Amygdala (tissue), 56 donors: ENCODE results near the gene FBXO34.
"Not testable (repeated sequence)": the region's sequence is repeated elsewhere in the genome, so short reads cannot be mapped to it uniquely, and the experiment has no call there.

Experiments used
- DNase-seq, 56 donors: peaks; one replicate each; lab custom pipeline; 2025; lab: John Stamatoyannopoulos, UW

Gene FBXO34

DNA sequence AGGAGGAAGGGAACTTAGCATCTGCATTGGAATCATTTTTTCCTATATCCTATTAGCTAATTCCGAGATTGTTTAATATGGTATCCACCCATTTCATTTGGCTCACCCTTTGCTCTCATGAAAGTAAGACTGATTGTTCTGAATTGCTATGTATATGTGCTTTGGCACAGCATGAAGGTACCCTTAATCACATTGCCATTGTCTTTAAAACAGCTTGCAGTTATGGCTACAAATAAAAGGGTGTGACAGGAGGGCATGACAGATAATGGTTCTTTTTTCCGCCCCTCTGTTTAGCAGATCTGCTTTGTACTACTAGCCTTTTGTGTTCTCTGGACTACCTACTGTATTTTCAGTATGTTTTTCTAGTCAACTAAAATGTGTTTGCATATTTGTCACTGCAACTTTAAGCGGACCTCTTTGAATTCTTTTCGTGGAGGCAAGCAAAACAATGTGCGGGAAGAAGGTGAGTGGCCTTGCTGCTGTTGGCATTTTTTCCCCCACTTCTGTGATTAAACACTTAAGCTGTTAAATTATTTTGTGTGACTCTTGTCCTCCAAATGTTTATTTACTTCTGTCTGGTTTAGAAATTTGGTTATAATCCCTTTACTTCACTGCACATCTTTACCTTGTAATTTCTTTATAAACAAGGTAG, 35.8 kb downstream of the FBXO34 start:
- no peak for DNase-seq

GRCh38 chr14:55309154-55309553, 37.9 kb downstream of the FBXO34 start:
- no peak for DNase-seq

GRCh38 chr14:55309761-55310365, 38.6 kb downstream of the FBXO34 start:
- DNase-seq = no peak

- DNase-seq = not testable (repeated sequence)
Observed at GRCh38 chr14:55312379-55313030, 41.3 kb downstream of the FBXO34 start.

DNA sequence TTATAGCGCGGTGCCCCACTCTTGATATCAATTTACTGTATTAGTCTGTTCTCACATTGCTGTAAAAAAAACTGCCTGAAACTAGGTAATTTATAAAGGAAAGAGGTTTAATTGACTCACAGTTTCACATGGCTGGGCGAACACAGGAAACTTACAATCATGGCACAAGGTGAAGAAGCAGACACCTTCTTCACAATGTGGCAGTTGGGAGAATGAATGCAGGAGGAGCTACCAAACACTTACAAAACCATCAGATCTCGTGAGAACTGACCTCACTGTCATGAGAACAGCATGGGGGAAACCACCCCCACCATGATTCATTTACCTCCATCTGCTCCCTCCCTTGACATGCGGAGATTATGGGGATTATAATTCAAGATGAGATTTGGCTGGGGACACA, 42.3 kb downstream of the FBXO34 start:
- DNase-seq = no peak

- no peak for DNase-seq
Observed at GRCh38 chr14:55314449-55314848, 43.2 kb downstream of the FBXO34 start.

DNA sequence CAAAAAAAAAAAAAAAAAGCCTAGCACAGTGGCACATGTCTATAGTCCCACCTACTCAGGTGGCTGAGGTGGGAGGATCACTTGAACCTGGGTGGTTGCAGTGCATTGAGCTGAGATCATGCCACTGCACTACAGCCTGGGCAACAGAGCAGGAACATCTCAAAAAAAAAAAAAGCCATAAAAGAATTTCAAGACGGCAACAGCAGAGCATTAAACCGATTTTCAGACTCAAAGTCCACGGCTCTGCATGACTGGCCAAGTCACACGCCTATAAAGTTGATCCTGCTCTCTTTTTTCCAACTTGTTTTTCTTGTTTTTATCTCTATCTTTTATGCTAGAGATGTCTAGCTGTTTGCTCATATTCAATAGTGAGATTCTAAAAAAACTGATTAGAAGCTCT, 45.3 kb downstream of the FBXO34 start:
- DNase-seq = no peak

- DNase-seq = no peak
Observed at GRCh38 chr14:55317542-55318306, 46.5 kb downstream of the FBXO34 start.

- no peak for DNase-seq
Observed at GRCh38 chr14:55318694-55319093, 47.5 kb downstream of the FBXO34 start.

- no peak for DNase-seq
Observed at GRCh38 chr14:55323910-55324309, 52.7 kb downstream of the FBXO34 start.

DNA sequence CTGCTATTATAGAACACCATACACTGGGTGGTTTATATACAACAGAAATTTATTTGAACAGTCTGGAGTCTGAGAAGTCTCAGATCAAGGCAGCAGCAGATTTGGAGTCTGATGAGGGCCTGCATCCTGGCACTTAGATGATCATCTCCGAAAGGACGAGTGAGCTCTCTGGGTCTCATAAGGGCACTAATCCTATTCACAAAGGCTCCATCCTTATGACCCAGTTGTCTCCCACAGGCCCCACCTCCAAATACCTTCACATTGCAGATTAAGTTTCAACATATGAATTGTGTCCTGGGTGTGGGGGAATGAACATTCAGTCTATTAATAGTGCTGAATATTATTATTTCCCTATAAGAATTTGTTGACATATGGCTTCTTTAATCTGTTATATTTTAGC, 53.6 kb downstream of the FBXO34 start:
- DNase-seq = no peak

- DNase-seq = no peak
Observed at GRCh38 chr14:55327179-55327578, 56.0 kb downstream of the FBXO34 start.

- DNase-seq = no peak
Observed at GRCh38 chr14:55328317-55328716, 57.1 kb downstream of the FBXO34 start.

DNA sequence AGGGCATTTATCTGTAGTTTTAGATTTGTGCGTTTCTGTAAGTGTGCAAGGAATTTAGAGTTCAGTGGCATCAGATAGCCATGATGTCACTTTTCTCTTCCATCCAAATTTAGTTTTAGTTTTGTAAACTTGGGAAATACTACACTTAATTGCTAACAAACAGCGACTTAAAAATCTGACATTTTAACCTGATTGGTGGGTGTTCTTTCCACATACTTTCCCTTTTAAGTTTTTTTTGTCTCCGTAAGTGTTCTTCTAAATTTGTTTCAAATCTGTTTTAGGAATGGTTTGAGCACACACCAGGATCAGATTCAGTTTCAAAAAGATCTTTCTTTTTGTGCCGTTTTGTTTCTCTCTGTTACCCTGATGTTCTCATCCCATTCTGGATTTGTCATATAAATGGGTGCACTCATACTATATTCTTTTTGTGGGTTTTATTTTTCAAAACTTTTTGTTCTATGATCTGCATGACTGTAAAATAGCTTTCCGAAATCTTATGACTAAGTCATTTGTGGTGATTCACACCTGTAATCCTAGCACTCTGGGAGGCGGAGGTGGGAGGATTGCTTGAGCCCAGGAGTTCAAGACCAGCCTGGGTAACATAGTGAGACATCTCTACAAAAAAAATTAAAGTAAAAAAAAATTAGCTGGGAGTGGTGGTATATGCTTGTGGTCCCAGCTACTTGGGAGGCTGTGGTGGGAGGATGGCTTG, 58.9 kb downstream of the FBXO34 start:
- no peak for DNase-seq

DNA sequence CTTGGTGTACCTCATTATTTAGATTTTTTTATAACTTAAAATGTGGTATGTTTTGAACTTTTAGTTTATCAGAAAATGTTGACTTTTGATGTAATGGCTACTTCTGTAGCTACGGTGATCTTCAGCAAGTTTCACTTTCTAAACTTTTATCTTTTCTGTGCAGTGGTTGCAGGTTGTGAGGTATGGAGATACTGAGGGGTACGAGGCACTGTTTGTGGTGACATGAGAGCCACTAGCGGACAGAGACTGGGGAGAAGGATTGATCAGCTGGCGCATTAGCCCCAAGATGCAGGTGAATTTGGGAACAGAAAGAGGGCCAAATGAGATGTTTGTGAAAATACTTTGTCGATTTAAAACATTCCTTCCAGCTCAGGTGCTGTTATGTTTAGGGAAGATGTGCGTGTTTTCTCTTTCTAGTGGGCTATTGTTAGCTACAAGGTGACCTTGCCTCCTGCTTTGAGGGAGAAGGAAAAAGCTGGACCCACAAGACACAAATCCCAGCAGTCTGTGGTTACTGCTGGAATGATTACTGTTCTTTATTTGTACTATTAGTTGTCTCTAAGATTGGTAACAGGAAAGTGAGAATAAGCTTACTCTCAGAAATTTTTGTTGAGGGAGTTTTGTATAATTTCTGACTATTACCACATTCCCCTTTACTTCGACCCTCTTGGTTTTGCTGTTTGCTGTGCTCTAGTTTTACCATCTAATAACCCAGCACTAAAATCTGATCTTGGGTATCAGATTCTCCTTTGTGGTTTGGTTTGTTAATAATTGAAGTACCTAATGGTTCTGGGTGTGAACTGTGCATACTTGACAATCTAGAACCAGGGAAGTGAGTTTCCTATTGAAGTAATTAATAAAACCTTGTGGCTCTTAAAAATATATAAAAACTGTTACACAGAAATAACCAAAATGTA, 61.7 kb downstream of the FBXO34 start:
- no peak for DNase-seq

DNA sequence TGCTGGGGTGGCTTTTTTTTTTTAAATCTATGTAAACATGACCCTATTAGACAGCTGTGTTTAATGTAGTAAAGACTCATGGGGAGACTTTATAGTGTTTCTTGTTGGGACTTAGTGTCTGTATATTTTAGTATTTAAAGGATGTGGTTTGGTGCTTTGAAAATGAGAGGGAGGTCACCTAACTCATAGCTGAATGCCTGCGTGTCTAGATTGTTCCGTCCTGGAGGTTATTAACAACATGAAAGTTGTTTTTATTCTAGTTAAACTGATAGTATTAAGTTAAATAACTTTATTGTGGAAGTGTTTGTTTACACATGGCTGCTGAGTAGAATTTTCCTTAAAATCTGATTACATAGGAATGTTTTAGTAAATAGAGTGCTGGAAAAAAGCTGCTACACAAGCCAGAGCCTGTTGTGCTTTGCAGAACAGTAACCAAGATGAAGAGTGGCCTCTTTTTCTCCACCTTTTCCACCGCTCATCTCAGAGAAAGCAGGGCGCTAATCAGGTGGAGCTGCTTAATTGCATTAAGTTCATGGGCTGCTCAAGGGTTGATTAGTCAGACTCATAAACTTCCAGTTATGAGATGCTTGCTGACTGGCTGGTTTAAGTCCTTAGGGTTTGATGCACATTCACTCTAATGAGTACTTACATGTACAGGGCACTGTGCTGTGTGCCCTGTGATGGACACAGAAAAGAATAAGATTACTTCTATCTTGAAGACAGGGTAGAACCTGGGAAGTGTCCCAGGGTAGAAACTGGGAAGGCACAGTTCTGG, 62.7 kb downstream of the FBXO34 start:
- no peak for DNase-seq

GRCh38 chr14:55336162-55336561, 64.9 kb downstream of the FBXO34 start:
- DNase-seq = no peak

DNA sequence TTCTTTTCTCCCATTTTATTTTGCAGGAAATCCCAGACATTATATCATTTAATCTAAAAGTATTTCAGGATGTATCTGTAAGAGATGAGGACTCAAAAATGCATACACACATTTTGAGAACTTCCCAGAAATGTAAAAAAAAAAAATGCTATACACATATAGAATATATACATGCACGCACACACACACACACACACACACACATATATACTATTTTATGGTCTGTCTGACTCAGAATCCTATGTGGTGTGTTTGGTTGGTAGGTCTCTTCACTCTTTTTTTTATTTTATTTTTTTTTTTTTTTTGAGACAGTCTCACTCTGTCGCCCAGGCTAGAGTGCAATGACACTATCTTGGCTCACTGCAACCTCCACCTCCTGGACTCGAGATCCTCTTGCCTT, 65.5 kb downstream of the FBXO34 start:
- DNase-seq = no peak

DNA sequence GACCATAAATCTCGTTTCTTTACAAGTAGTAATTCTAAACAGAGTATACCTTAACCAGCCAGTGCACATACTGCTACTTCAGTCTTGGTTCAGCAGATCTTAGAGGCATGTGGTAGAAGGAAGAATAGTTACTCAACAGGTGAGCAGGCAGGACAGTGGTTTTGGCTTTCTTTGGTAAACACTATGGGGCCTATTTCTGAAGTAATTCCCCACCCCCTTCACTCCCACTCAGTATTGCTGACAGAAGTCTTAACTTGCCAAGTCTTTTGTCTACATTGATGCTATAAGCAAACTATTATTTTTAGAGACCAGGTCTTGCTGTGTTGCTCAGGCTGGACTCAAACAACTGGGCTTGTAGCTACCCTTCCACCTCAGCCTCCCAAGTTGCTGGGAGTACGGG, 68.5 kb downstream of the FBXO34 start:
- no peak for DNase-seq
